ENCODE data around the gene GPR107.

DNA sequence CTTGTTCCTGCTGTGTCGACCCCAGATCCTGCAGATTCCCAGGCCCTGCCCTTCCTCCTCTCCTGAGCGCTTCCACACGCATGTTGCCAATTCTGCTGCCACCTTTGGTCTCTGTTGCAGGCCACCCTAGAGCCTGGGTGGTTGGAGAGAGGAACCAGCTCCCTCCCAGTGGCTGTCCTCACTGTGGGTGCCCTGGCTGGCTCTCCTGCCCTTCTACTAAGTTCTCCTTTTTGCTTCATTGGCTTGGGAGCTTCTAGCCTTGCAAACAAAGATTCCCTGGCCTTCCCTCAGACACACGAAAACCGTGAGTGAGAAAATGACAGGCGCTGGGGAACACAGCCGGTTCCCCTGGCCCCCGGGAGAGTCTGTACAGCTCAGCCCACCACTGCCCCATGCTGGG, 104.3 kb downstream of the GPR107 start:
- TF ChIP-seq RAD21 (IDR thresholded peaks at IDR 0.05; ENCODE audit: low read depth) (no peak), TEAD4 (IDR thresholded peaks at IDR 0.05) (no peak), EGR1 (IDR thresholded peaks at IDR 0.05) (no peak), TCF12 (IDR thresholded peaks at IDR 0.05; ENCODE audit: low read depth) (no peak), YY1 (IDR thresholded peaks at IDR 0.05; ENCODE audit: low read depth) (no peak), CREB1 (IDR thresholded peaks at IDR 0.05; ENCODE audit: low read depth) (no peak)
- TF ChIP-seq, protein P1, sequence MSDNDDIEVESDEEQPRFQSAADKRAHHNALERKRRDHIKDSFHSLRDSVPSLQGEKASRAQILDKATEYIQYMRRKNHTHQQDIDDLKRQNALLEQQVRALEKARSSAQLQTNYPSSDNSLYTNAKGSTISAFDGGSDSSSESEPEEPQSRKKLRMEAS (IDR thresholded peaks at IDR 0.05), result no peak
- TF ChIP-seq, protein P2, sequence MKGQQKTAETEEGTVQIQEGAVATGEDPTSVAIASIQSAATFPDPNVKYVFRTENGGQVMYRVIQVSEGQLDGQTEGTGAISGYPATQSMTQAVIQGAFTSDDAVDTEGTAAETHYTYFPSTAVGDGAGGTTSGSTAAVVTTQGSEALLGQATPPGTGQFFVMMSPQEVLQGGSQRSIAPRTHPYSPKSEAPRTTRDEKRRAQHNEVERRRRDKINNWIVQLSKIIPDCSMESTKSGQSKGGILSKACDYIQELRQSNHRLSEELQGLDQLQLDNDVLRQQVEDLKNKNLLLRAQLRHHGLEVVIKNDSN (IDR thresholded peaks at IDR 0.05), result no peak
- TF ChIP-seq, protein P3, sequence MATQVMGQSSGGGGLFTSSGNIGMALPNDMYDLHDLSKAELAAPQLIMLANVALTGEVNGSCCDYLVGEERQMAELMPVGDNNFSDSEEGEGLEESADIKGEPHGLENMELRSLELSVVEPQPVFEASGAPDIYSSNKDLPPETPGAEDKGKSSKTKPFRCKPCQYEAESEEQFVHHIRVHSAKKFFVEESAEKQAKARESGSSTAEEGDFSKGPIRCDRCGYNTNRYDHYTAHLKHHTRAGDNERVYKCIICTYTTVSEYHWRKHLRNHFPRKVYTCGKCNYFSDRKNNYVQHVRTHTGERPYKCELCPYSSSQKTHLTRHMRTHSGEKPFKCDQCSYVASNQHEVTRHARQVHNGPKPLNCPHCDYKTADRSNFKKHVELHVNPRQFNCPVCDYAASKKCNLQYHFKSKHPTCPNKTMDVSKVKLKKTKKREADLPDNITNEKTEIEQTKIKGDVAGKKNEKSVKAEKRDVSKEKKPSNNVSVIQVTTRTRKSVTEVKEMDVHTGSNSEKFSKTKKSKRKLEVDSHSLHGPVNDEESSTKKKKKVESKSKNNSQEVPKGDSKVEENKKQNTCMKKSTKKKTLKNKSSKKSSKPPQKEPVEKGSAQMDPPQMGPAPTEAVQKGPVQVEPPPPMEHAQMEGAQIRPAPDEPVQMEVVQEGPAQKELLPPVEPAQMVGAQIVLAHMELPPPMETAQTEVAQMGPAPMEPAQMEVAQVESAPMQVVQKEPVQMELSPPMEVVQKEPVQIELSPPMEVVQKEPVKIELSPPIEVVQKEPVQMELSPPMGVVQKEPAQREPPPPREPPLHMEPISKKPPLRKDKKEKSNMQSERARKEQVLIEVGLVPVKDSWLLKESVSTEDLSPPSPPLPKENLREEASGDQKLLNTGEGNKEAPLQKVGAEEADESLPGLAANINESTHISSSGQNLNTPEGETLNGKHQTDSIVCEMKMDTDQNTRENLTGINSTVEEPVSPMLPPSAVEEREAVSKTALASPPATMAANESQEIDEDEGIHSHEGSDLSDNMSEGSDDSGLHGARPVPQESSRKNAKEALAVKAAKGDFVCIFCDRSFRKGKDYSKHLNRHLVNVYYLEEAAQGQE (IDR thresholded peaks at IDR 0.05; ENCODE audit: low read depth), result no peak
